Measurements from ENCODE around the gene ABCC1.
"Not testable (repeated sequence)": the region's sequence is repeated elsewhere in the genome, so short reads cannot be mapped to it uniquely, and the experiment has no call there.

ABCC1 gene

DNA sequence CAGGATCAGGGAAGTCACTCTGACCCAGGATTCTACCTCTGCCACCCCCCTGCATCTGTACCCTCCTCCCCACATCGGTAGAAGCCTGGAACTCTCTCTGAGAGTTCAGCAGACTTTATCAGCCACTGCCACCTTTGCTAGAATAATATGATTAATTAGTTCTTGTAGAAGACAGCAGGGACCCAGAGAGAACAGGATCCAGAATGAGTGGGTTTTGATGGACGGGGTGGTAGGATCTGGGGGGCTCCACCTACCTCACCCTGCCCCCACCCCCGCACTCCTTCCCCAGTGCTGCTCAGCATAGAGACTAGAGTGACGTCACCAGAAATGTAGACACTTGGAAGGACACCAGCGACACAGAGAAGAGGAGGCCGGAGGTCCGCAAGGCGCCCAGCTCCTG is 240.4 kb downstream of the ABCC1 start:
- DNase-seq (ENCODE audit: low read depth in 2 of 2): no peak

DNA sequence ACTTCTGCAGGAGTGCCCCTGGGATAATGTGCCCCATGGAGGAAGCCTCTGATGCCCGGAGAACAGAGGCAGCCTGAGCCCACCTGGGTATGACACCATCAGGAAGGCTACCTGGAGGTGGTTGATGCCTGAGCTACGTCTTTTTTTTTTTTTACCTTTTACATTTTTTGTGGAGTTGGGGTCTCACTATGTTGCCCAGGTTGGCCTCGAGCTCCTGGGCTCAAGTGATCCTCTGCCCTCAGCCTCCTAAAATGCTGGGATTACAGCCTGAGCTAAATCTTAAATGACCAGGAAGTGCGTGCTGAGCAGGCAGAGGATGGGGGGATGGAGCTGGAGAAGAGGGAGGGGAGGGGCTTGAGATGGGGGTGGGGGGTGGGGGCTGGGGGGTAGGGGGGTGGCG is 241.1 kb downstream of the ABCC1 start:
- no peak for DNase-seq (ENCODE audit: low read depth in 2 of 2)

DNA sequence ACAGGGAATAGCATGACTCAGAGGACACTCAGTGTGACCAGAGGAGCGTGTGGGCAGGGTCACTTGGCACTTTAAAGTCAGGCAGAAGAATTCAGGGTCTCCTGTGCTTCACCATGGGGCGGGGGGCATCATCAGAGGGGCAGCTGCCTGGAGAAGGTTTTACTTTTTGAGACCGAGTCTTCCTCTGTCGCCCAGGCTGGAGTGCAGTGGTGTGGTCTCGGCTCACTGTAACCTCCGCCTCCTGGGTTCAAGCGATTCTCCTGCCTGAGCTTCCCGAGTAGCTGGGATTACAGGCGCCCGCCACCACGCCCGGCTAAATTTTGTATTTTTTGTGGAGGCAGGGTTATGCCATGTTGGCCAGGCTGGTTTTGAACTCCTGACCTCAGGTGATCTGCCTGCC is 241.6 kb downstream of the ABCC1 start:
- not testable (repeated sequence) for DNase-seq (ENCODE audit: low read depth in 2 of 2)

DNA sequence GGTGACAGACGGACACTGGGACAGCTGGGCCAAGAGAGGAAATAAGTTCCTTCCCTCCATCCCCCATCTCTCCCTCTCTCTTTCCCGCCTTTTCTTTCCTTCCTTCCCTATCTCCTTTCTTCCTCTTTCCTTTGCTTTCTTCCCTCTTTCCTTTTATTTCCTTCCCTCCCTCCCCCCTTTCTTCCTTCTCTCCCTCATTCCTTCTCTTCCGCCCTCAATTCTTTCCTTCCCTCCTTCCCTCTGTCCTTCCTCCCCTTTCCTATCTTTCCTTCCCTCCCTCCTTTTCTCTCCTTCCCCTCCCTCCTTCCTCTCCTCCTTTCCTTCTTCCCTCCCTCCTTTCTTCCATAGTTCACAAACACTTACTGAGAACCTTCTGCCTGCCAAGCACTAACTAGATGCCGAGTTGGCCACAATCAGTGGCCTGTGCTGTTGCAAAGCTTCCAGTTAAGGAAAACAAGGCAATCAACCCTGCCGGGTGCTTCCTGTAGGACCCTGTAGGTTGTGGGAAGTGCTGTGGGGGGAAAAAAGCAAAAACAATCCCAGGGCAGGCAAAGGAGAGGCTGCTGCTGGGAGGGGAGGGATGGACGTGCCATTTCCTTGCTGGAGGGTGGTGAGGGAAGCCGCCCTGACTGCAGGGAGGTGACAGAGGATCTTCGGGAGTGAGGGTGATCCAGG is 242.2 kb downstream of the ABCC1 start:
- DNase-seq (ENCODE audit: low read depth in 2 of 2): no peak
